ENCODE data around the gene LAIR2. TPM values are rescaled to one million over a fixed set of nuclear protein-coding genes. Genes with fewer than 3 reads are reported as not detected.
A peak's percentile ranks its signal among the peaks of the same experiment; 100 is the strongest.

Gene LAIR2
- total and polyA plus RNA-seq, 10 of the 15 experiments (the other 5 are each of a cell fraction or from before 2014, with no cell fraction given), result not detected

- Histone ChIP-seq H3K9me3 (replicated peaks; ENCODE audit: control insufficient read depth, insufficient read depth, low read length) (no peaks in the 10 kb centered on the region), H3K4me2 (ENCODE audit: control insufficient read depth, insufficient read depth) (peak overlapping the region; percentile 95), H3K27ac (ENCODE audit: control insufficient read depth, insufficient read depth) (peak overlapping the region; percentile 77), H3K4me1 (ENCODE audit: control insufficient read depth, insufficient read depth, low read length) (peaks cover 51% of the 10 kb centered on the region), H3K4me3 (peak overlapping the region; percentile 57; the same call in 1 of the 2 replicates), H2AFZ (ENCODE audit: control insufficient read depth, low read depth, low read length) (peak overlapping the region; percentile 42), H3K36me3 (ENCODE audit: control insufficient read depth in 2 of 2, insufficient read depth in 2 of 2, low read length in 1 of 2) (no peaks in the 10 kb centered on the region), H3K27me3 (replicated peaks in 1 of 2; ENCODE audit: control insufficient read depth in 2 of 2, insufficient read depth in 2 of 2, low read length in 1 of 2) (no peaks in the 10 kb centered on the region), H3K79me2 (ENCODE audit: control insufficient read depth, insufficient read depth, low read length) (no peaks in the 10 kb centered on the region), H3K9ac (ENCODE audit: control insufficient read depth, insufficient read depth, low read length) (peak overlapping the region; percentile 64), H4K20me1 (ENCODE audit: control insufficient read depth, insufficient read depth) (no peaks in the 10 kb centered on the region)
- ChIA-PET POLR2A (no interaction called here), CTCF (interaction anchor here (0.6 to 1.3 kb wide), 2 partner anchors 29 to 97 kb away, joined by 3 to 4 read pairs; no protein-coding TSS in a partner anchor), RAD21 (ENCODE audit: unreplicated experiment) (no interaction called here), SMC1A (ENCODE audit: uncharacterized antibody, unreplicated experiment) (interaction anchor here (1.5 kb wide), 2 partner anchors 7 to 94 kb away, joined by 3 to 4 read pairs; no protein-coding TSS in a partner anchor)
- in situ Hi-C loops (cut with MboI) (no loop called here), intact Hi-C loops (cut with micrococcal nuclease; ENCODE audit: unreplicated experiment) (loop anchor here (2.0 kb wide), 1 partner anchor 95 kb away; no protein-coding TSS in a partner anchor)
- BruUV-seq (replicated peaks), result no TSS peak
- 12% methylated on average over 6 of the region's 6 CpGs for WGBS (ENCODE audit: insufficient coverage, insufficient replicate concordance, low lambda C conversion rate, missing lambda C conversion rate)
- DNase-seq (ENCODE audit: low read depth, low spot score) (no peak), FAIRE-seq (no peak), ATAC-seq (peak; percentile 50)
- TF ChIP-seq NFXL1 (IDR thresholded peaks at IDR 0.05; ENCODE audit: borderline replicate concordance) (no peak), RB1 (IDR thresholded peaks at IDR 0.05; ENCODE audit: borderline replicate concordance) (no peak), TCF7 (IDR thresholded peaks at IDR 0.05; ENCODE audit: borderline replicate concordance) (no peak), ZNF207 (IDR thresholded peaks at IDR 0.05; ENCODE audit: borderline replicate concordance) (no peak), HSF1 (IDR thresholded peaks at IDR 0.05; ENCODE audit: low read depth, low read length) (no peak), KAT2A (conservative IDR thresholded peaks at IDR 0.05; ENCODE audit: control insufficient read depth, low read depth, low read length) (no peak), ELK1 (IDR thresholded peaks at IDR 0.05; ENCODE audit: low read depth, low read length) (no peak), STAT1 (conservative IDR thresholded peaks at IDR 0.05) (no peak), RUNX3 (IDR thresholded peaks at IDR 0.05; ENCODE audit: low read length) (peak; percentile 60), WRNIP1 (IDR thresholded peaks at IDR 0.05; ENCODE audit: borderline replicate concordance, low read depth, low read length) (no peak), NR2F1 (conservative IDR thresholded peaks at IDR 0.05) (peak; percentile 62; the same call in 1 of the 2 replicates), EP300 (IDR thresholded peaks at IDR 0.05; ENCODE audit: borderline replicate concordance in 1 of 2, control insufficient read depth in 1 of 2, low read depth in 2 of 2, low read length in 2 of 2) (no peak), IKZF2 (IDR thresholded peaks at IDR 0.05) (no peak), CBX5 (IDR thresholded peaks at IDR 0.05; ENCODE audit: low read depth) (no peak), MTA2 (IDR thresholded peaks at IDR 0.05; ENCODE audit: low read depth) (no peak), CHD1 (IDR thresholded peaks at IDR 0.05; ENCODE audit: low read depth, low read length) (no peak), MEF2B (IDR thresholded peaks at IDR 0.05; ENCODE audit: partially characterized antibody, poor library complexity, severe bottlenecking) (peak; percentile 61), DPF2 (IDR thresholded peaks at IDR 0.05) (0 out of 2 replicates have a peak, but pooled peaks have one; percentile 39), RELB (IDR thresholded peaks at IDR 0.05; ENCODE audit: low read depth) (no peak), ETV6 (conservative IDR thresholded peaks at IDR 0.05 in 1 of 2, IDR thresholded peaks at IDR 0.05 in 1 of 2; ENCODE audit: borderline replicate concordance in 1 of 2, low read depth in 1 of 2) (0 out of 4 replicates have a peak, but pooled peaks of 1 of the 2 experiments have one; percentile 6), ZSCAN29 (IDR thresholded peaks at IDR 0.05) (no peak)
Observed at GRCh38 chr19:54521860-54522513, 19.4 kb downstream of the LAIR2 start.
